Stimulated activated memory B cell treated with anti-CD40 and anti-IgM and Interleukin-4, amounts not matched to agents 10 μg/mL and 1 μg/mL and 100 μg/mL, for 72 hours (primary cell): ENCODE results near the gene TMC1.
A peak's percentile ranks its signal among the peaks of the same experiment; 100 is the strongest.

Source experiments
- ATAC-seq: fragments of 150-1000 bp; cut with Tn5 transposase; 2 replicates; pipeline ENCODE4 v1.10.0; 2021
- H3K27ac Mint-ChIP-seq: one replicate; pipeline ENCODE4 v1.8.0; 2022; ENCODE audit warnings: mild to moderate bottlenecking, mixed read lengths
- H3K27me3 Mint-ChIP-seq: one replicate; pipeline ENCODE4 v1.8.0; 2022; ENCODE audit warnings: mixed read lengths
- H3K36me3 Mint-ChIP-seq: one replicate; pipeline ENCODE4 v1.8.0; 2022; ENCODE audit warnings: mixed read lengths
- H3K4me1 Mint-ChIP-seq: one replicate; pipeline ENCODE4 v1.8.0; 2022; ENCODE audit warnings: mixed read lengths
- H3K4me3 Mint-ChIP-seq: one replicate; pipeline ENCODE4 v1.8.0; 2022; ENCODE audit warnings: mild to moderate bottlenecking, moderate library complexity, mixed read lengths
- H3K9me3 Mint-ChIP-seq: one replicate; pipeline ENCODE4 v1.8.0; 2022; ENCODE audit warnings: mixed read lengths

Gene TMC1

DNA sequence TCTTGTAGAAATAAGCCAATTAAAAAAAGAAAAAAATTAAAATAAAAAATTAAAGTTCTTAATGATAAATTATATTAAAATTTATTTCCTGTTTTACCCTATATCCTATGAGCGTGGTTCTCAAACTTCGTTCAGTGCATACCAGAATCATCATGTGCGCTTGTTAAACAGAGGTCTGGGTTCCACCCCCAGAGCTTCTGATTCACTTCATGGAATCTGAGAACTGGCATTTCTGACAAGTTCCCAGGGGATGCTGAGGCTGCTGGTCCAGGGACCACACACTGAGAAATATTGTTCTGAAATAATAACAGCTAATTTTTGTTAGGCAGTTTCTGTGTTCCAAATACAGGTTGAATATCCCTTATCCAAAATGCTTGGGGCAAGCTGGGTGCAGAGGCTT lies 79.3 kb downstream of the TMC1 start:
- no peak overlapping the region for H3K27ac Mint-ChIP-seq
- H3K9me3 Mint-ChIP-seq, result no peaks in the 10 kb centered on the region
- no peaks in the 10 kb centered on the region for H3K4me1 Mint-ChIP-seq
- no peaks in the 10 kb centered on the region for H3K27me3 Mint-ChIP-seq
- H3K4me3 Mint-ChIP-seq, result no peak overlapping the region
- H3K36me3 Mint-ChIP-seq, result no peaks in the 10 kb centered on the region
- ATAC-seq, result no peak

DNA sequence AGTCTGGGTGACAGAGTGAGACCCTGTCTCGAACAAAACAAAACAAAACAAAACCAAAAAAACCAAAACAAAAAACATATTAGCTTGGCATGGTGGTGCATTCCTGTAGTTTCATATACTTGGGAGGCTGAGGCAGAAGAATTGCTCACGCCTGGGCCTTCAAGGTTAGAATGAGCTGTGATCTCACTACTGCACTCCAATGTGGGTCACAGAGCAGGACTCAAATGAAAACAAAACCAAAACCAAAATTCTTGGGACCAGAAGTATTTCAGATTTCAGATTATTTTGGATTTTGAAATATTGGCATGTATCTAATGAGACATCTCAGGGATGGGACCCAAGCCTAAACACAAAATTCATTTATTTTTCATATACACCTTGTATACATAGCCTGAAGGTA lies 80.2 kb downstream of the TMC1 start:
- Mint-ChIP-seq H3K36me3 (no peaks in the 10 kb centered on the region), H3K27me3 (no peaks in the 10 kb centered on the region), H3K9me3 (no peaks in the 10 kb centered on the region), H3K27ac (no peak overlapping the region), H3K4me3 (no peak overlapping the region), H3K4me1 (no peaks in the 10 kb centered on the region)
- ATAC-seq, result no peak

DNA sequence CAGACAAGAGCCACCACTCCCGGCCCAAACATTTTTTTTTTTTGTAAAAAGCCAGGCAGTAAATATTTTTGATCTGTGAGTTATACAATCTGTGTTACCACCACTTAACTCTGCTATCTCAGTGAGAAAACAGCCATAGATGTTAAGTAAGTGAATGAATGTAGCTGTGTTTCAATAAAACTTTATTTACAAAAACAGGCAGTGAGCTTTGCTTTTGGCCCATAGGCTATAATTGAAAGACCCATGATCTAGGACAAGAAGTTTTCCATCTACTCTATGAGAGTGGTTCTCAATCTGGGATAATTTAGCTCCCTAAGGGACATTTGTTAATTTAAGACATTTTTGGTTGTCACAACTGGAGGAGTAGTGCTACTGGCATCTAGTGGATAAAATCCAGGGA lies 91.0 kb downstream of the TMC1 start:
- Mint-ChIP-seq H3K36me3 (no peaks in the 10 kb centered on the region), H3K9me3 (peaks cover 4% of the 10 kb centered on the region), H3K4me3 (no peak overlapping the region), H3K4me1 (no peaks in the 10 kb centered on the region), H3K27me3 (peaks cover 9% of the 10 kb centered on the region), H3K27ac (no peak overlapping the region)
- ATAC-seq, result no peak

DNA sequence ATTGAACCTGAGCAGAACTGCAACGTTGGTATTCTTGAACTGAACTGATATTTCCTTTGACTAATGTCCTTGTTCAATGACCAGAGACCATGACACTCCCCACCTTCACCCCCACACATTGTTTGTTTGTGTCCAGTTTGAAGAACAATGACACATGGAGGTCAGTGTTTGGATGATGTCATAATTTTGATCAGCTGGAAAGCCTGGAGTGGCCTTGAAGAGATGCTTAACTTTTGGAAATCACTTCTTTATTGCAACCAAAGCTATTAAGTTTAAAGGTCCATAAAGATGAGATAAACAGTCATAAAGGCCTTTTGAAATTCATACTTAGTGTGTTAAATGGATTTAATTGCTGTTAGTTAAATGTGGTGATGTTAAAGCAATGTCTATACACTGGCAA lies 92.7 kb downstream of the TMC1 start:
- Mint-ChIP-seq H3K27ac (no peak overlapping the region), H3K4me3 (no peak overlapping the region), H3K27me3 (peaks cover 5% of the 10 kb centered on the region)

DNA sequence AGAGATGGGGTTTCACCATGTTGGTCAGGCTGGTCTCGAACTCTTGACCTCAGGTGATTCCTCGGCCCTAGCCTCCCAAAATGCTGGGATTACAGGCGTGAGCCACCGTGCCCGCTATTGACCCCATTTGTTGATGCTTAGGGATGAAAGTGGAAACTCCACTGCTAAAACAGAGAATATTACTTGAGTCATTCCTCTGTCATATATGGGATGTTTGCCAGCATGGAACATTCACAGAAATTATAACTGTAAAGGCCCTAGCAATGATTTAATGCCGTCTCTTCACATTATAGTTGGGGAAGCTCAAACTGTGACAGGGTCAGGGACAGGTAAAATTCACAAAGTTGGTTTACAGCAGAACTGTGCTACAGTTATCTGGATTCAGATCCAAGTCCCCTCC lies 94.5 kb downstream of the TMC1 start:
- H3K4me3 Mint-ChIP-seq, result no peak overlapping the region
- no peaks in the 10 kb centered on the region for H3K27me3 Mint-ChIP-seq
- H3K27ac Mint-ChIP-seq, result no peak overlapping the region
- no peaks in the 10 kb centered on the region for H3K9me3 Mint-ChIP-seq
- ATAC-seq, result no peak
- H3K4me1 Mint-ChIP-seq, result no peaks in the 10 kb centered on the region
- no peaks in the 10 kb centered on the region for H3K36me3 Mint-ChIP-seq

More for the DNA sequence above, 92.7 kb downstream of the TMC1 start:
- no peaks in the 10 kb centered on the region for H3K4me1 Mint-ChIP-seq
- no peaks in the 10 kb centered on the region for H3K36me3 Mint-ChIP-seq
- peaks cover 1% of the 10 kb centered on the region for H3K9me3 Mint-ChIP-seq
- ATAC-seq, result no peak

DNA sequence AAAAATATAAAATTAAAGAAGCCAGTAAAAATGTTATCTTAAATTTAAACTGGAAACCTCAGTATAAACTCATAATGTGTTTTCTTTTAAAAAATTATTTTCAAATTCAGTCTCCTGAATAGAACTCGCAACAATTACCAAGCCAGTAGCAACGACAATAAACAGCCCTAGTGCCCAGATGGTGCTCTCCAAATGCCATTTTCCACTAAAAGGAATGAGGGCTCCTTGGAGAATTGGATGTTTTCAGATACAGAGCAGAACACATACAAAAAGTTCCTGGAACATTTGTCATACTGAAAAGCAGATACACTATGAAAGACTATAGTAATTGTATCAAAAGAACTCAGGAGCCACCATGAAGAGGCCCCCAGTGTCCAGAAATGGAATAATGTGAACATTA lies 97.4 kb downstream of the TMC1 start:
- ATAC-seq, result no peak
- Mint-ChIP-seq H3K4me3 (no peak overlapping the region), H3K27ac (no peak overlapping the region), H3K27me3 (peaks cover 15% of the 10 kb centered on the region), H3K36me3 (no peaks in the 10 kb centered on the region), H3K4me1 (no peaks in the 10 kb centered on the region), H3K9me3 (no peaks in the 10 kb centered on the region)

DNA sequence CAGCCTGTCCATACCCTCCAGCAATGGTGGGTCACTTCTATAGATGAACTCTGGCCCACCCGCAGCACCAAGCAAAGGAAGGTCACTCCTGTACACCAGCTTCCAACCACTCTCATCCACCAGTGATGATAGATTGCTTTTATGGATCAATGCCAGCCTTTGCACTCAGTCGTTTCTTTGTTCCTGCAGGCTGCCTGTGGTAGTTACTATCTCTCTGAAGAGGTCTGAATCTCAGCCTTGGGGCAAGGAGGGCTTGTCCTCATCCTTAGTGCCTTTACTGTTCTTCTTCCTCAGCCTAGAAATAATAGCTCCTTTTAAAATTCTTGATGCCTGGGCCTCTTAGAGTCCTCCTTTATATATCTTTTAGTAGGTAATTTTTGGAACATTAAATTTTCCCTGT lies 100.8 kb downstream of the TMC1 start:
- H3K36me3 Mint-ChIP-seq, result no peaks in the 10 kb centered on the region
- no peak overlapping the region for H3K27ac Mint-ChIP-seq
- H3K27me3 Mint-ChIP-seq, result peaks cover 15% of the 10 kb centered on the region

DNA sequence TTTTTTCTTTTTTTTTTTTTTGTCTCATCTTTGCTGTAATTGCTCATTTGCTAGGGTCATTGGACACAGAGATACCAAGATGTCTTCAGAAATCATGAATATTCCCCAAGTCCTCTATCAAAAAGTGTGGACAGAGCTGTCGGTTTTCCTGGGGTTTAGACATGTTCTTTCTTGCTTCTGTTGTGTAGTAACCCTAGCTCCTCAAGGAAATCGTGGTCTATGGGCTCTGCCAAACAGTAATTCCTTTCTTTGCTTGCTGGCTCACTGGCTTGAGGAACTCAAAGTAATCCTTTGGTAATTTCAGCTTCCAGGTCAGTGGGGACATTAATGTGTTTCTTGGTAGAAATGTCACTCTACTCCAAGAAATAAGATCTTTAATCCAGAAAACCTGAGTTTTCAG lies 101.7 kb downstream of the TMC1 start:
- Mint-ChIP-seq H3K4me3 (no peak overlapping the region), H3K9me3 (no peaks in the 10 kb centered on the region), H3K27me3 (peaks cover 15% of the 10 kb centered on the region), H3K27ac (no peak overlapping the region), H3K4me1 (no peaks in the 10 kb centered on the region), H3K36me3 (no peaks in the 10 kb centered on the region)
- no peak for ATAC-seq

More for the DNA sequence above, 100.8 kb downstream of the TMC1 start:
- ATAC-seq, result no peak
- no peak overlapping the region for H3K4me3 Mint-ChIP-seq
- no peaks in the 10 kb centered on the region for H3K9me3 Mint-ChIP-seq
- no peaks in the 10 kb centered on the region for H3K4me1 Mint-ChIP-seq

DNA sequence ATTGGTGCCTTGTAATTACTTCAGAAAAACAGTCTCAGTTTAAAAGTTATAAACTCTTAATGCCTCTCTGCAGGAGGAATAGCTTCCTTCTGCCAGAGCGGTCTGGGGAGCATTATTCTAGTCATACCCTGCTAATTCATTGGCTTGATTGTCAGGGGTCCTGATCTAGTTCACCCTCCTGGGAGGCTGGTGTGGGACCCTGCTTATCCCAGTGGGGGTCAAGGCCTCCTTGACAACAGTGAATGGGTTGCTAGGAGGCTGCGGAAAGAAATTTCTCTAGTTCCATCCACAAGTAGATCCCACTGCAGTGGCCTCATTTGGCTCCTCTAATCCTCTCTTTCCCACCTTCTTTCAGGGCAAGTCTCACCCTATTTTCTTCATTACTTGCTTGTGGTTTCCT lies 105.7 kb downstream of the TMC1 start:
- Mint-ChIP-seq H3K36me3 (no peaks in the 10 kb centered on the region), H3K27me3 (peaks cover 15% of the 10 kb centered on the region)

DNA sequence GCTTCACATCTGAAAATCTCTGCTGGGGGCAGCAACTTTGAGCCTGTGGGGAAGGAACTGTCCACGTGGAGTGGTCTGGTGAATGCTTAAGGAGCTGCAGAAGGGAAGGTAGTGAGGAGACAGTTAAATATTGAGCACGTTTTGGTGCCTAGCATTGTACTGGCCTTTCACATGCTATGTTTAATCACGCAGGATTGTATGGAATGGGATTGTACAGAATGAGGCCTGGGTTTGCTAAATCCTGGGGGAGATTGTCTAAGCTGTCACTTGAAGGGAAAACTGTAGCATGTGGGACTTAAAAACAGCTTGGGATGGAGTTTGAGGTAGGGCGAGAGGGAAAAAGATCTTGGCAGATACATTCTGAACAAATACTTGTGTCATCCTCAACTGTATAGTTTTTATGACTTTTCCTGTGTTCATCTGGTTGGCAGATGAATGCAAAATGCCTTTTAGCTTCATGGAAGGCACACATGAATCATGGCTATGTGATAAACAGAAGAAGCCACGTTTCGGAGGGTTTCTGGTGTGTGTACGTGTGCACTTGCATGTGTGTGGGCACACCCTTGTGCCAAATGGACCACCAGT lies 106.6 kb downstream of the TMC1 start:
- H3K4me3 Mint-ChIP-seq, result no peak overlapping the region

More for the DNA sequence above, 105.7 kb downstream of the TMC1 start:
- H3K4me1 Mint-ChIP-seq, result no peaks in the 10 kb centered on the region
- no peak overlapping the region for H3K4me3 Mint-ChIP-seq
- no peak overlapping the region for H3K27ac Mint-ChIP-seq
- H3K9me3 Mint-ChIP-seq, result peaks cover 3% of the 10 kb centered on the region
- ATAC-seq, result peak; percentile 52

DNA sequence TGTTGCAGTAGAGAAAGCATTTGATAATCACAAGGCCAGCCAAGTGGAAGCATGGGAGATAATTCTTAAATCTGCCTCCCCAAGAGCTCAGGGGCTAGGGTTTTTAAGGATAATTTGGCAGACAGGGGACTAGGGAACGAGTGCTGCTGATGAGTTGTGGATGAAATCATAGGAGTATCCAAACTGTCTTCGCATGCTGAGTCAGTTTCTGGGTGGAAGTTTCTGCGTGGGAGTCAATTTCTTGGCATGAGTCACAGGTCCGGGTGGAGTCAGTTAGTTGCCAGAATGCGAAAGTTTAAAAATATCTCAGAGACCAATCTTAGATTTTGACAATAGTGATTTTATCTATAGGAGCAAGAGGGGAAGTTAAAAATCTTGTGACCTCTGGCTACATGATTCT lies 112.6 kb downstream of the TMC1 start:
- H3K4me3 Mint-ChIP-seq, result no peak overlapping the region
- H3K27me3 Mint-ChIP-seq, result no peaks in the 10 kb centered on the region
- no peak for ATAC-seq
- H3K27ac Mint-ChIP-seq, result no peak overlapping the region
- H3K36me3 Mint-ChIP-seq, result no peaks in the 10 kb centered on the region
- H3K4me1 Mint-ChIP-seq, result peaks cover 6% of the 10 kb centered on the region
- H3K9me3 Mint-ChIP-seq, result peaks cover 9% of the 10 kb centered on the region

More for the DNA sequence above, 106.6 kb downstream of the TMC1 start:
- Mint-ChIP-seq H3K36me3 (no peaks in the 10 kb centered on the region), H3K4me1 (no peaks in the 10 kb centered on the region), H3K9me3 (peaks cover 3% of the 10 kb centered on the region), H3K27ac (no peak overlapping the region), H3K27me3 (peaks cover 6% of the 10 kb centered on the region)
- no peak for ATAC-seq

DNA sequence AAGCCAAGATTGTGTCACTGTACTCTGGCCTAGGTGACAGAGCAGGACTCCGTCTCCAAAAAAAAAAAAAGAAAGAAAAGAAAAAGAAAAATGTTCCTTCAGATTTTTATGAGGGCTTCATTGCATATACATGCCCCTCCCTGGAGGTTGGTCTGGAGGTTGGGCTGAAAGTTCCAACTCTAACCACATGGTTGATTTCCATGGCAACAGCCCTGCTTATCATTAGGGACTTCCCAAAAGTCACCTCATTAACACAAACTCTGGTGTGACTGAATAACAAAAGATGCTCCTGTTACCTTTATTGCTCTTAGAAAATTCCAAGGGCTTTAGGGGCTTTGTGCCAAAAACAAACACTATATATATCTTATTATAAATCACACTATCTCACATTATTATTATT lies 113.8 kb downstream of the TMC1 start:
- ATAC-seq, result peak; percentile 65
- H3K4me3 Mint-ChIP-seq, result no peak overlapping the region
- peaks cover 9% of the 10 kb centered on the region for H3K9me3 Mint-ChIP-seq

DNA sequence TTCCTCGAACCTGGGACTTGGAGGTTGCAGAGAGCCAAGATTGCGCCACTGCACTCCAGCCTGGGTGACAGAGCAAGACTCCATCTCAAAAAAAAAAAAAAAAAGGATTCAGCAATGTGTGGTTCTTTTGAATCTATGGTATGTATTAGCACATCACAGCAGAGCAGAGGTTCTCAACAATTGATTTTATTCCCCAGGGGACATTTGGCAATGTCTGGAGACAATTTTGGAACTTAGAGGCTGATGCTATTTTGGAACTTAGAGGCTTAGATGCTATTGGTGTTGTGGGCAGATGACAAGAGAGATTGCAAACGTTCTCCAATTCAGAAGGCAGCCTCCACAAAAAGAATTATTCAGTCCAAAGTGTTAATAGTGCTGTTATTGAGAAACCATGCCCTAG lies 115.2 kb downstream of the TMC1 start:
- ATAC-seq, result no peak
- Mint-ChIP-seq H3K36me3 (no peaks in the 10 kb centered on the region), H3K4me3 (no peak overlapping the region), H3K27me3 (no peaks in the 10 kb centered on the region), H3K4me1 (peaks cover 6% of the 10 kb centered on the region), H3K27ac (no peak overlapping the region), H3K9me3 (peaks cover 9% of the 10 kb centered on the region)

More for the DNA sequence above, 113.8 kb downstream of the TMC1 start:
- no peaks in the 10 kb centered on the region for H3K27me3 Mint-ChIP-seq
- H3K4me1 Mint-ChIP-seq, result peaks cover 6% of the 10 kb centered on the region
- no peak overlapping the region for H3K27ac Mint-ChIP-seq
- no peaks in the 10 kb centered on the region for H3K36me3 Mint-ChIP-seq

DNA sequence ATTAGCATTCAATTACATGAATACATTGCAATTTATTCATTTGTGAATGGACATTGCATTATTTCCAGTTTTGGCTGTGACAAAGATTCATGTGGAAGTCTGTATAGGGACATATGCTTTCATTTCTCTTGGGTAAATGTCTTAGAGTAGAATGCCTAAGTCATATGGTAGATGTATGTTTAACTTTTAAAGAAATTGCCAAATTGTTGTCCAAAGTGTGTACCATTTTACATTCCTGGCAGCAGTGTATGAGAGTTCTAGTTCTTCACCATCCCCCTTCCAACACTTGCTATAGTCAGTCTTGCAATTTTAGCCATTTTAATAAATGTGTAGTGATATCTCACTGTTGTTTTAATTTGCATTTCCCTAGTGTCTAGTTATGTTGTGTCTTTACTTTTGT lies 122.2 kb downstream of the TMC1 start:
- Mint-ChIP-seq H3K4me3 (no peak overlapping the region), H3K27me3 (peaks cover 17% of the 10 kb centered on the region), H3K36me3 (no peaks in the 10 kb centered on the region), H3K4me1 (peaks cover 4% of the 10 kb centered on the region), H3K9me3 (no peaks in the 10 kb centered on the region), H3K27ac (no peak overlapping the region)
- no peak for ATAC-seq

DNA sequence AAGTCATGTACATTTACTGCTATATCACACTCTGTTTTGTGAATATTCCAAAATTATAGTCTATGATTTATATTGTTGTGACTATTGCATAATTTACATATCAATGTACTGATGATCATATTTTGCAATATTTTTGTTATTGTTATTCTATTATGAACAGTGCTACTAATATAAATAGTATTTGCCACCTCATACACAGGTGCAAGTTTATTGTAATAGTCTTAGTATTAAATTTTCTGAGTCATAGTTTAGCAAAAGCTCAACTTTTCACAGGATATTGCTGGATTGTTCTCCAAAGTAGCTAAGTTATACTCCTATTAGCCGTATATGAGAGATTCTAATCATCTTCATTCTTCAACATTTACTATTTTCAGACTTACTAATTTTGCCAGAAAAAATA lies 124.7 kb downstream of the TMC1 start:
- Mint-ChIP-seq H3K36me3 (no peaks in the 10 kb centered on the region), H3K9me3 (no peaks in the 10 kb centered on the region), H3K27ac (no peak overlapping the region), H3K4me3 (no peak overlapping the region), H3K27me3 (peaks cover 17% of the 10 kb centered on the region), H3K4me1 (peaks cover 10% of the 10 kb centered on the region)
- no peak for ATAC-seq

DNA sequence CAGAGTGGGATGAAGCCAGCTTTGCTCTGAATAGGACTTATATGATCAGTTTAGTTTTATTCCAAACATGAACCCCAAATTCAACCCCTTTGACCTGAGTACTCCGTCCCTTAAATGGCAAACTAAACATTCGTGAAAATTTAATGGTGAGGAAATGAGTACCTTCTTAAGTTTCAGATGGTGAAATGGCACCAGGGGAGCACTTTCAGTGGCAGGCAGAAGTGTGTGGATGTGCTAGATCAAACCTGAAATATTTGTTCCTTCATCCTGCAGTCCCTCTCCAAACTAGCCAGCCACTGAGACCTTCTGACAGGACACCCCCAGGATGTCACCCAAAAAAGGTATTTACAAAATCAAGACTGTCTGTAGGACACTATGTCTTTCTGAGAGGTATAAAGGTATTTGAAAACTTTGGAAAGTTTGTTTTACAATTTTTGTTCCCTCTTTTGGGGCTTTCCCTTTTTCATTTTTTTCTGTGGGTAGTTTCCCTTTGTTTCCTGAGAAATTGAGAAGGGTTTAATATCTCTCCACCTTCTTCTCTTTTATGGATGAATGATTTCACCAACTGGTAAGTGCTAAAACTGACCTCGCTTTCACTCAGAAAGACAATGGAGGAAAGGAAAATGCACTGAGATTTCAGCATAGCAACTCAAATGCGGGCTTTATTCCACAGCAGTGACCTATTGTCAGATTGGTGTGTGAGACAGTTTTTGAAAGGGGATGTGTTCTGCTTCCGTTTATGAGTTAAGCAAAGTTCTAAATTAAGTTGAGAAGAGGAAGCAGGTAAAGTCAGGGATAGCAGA lies 127.1 kb downstream of the TMC1 start:
- Mint-ChIP-seq H3K4me3 (no peak overlapping the region), H3K9me3 (no peaks in the 10 kb centered on the region), H3K36me3 (no peaks in the 10 kb centered on the region), H3K4me1 (peaks cover 10% of the 10 kb centered on the region), H3K27me3 (peaks cover 11% of the 10 kb centered on the region), H3K27ac (no peak overlapping the region)
- peak; percentile 61 for ATAC-seq
